SU-DHL-6 (cell line): ENCODE results near the gene MAP2K1.

Source experiments
- H2AFZ ChIP-seq: fragments of 200-600 bp; sonication (generic); 2 replicates; pipeline ENCODE4 v1.6.1; 2014; ENCODE audit warnings: low read depth, mild to moderate bottlenecking, moderate library complexity, mixed read lengths, antibody characterized with exemption, low read length; ENCODE audit not compliant: severe bottlenecking
- H3F3A ChIP-seq: fragments of 200-600 bp; shearing (Covaris generic); 2 replicates; pipeline ENCODE4 v1.6.0; 2016; ENCODE audit warnings: antibody characterized with exemption, mild to moderate bottlenecking; ENCODE audit not compliant: insufficient read depth
- H3K27ac ChIP-seq: fragments of 200-600 bp; sonication (generic); 2 replicates; pipeline ENCODE4 v1.5.1; 2016; ENCODE audit warnings: low read depth, mild to moderate bottlenecking, low read length, moderate library complexity, mixed read lengths
- H3K27me3 ChIP-seq: fragments of 200-600 bp; sonication (generic), shearing (Covaris generic); 2 replicates; pipeline ENCODE4 v1.6.0; 2014; ENCODE audit warnings: mild to moderate bottlenecking, low read length
- H3K36me3 ChIP-seq: fragments of 200-600 bp; sonication (generic); 2 replicates; pipeline ENCODE4 v1.6.1; 2014; ENCODE audit warnings: mild to moderate bottlenecking, low read length, mixed read lengths
- H3K4me2 ChIP-seq: fragments of 300-600, 200-600 bp; shearing (Covaris generic), sonication (generic); 2 replicates; pipeline ENCODE4 v1.6.0; 2014; ENCODE audit warnings: low read length, low read depth, mild to moderate bottlenecking; ENCODE audit not compliant: poor library complexity, severe bottlenecking
- H3K4me3 ChIP-seq: fragments of 200-600 bp; sonication (generic); 2 replicates; pipeline ENCODE4 v1.5.1; 2014; ENCODE audit warnings: antibody characterized with exemption, low read length, mild to moderate bottlenecking, mixed read lengths; ENCODE audit not compliant: insufficient read depth, poor library complexity, severe bottlenecking
- H3K79me2 ChIP-seq: fragments of 200-600 bp; sonication (generic); 2 replicates; pipeline ENCODE4 v1.6.1; 2014; ENCODE audit warnings: mild to moderate bottlenecking, low read length, moderate library complexity; ENCODE audit not compliant: insufficient read depth
- H3K9ac ChIP-seq: fragments of 200-600 bp; sonication (generic); 2 replicates; pipeline ENCODE4 v1.7.0; 2014; ENCODE audit warnings: mild to moderate bottlenecking, low read length
- H3K9me2 ChIP-seq: fragments of 200-600 bp; sonication (generic); replicated peaks from 2 replicates; pipeline ENCODE4 v1.6.1; 2014; ENCODE audit warnings: low read length; ENCODE audit not compliant: insufficient read depth
- H3K9me3 ChIP-seq: fragments of 200-600 bp; sonication (generic); 2 replicates; pipeline ENCODE4 v1.6.1; 2014; ENCODE audit warnings: low read length, mixed read lengths; ENCODE audit not compliant: insufficient read depth
- H4K20me1 ChIP-seq: fragments of 200-600 bp; sonication (generic); 2 replicates; pipeline ENCODE4 v1.6.1; 2014; ENCODE audit warnings: low read depth, mild to moderate bottlenecking, antibody characterized with exemption, low read length, moderate library complexity, mixed read lengths
- CTCF ChIP-seq: fragments of 200-600 bp; sonication (generic); IDR thresholded peaks from one replicate; pipeline ENCODE4 v1.5.1; 2017; ENCODE audit warnings: antibody characterized with exemption, mild to moderate bottlenecking, low read length, moderate library complexity; ENCODE audit not compliant: insufficient read depth, poor library complexity, severe bottlenecking
- EZH2phosphoT487 ChIP-seq: fragments of 200-600 bp; sonication (generic), shearing (Covaris generic); conservative IDR thresholded peaks from 2 replicates; pipeline ENCODE4 v1.6.1; 2018; ENCODE audit warnings: mild to moderate bottlenecking, antibody characterized with exemption, low read length, moderate library complexity, mixed read lengths

Gene MAP2K1

DNA sequence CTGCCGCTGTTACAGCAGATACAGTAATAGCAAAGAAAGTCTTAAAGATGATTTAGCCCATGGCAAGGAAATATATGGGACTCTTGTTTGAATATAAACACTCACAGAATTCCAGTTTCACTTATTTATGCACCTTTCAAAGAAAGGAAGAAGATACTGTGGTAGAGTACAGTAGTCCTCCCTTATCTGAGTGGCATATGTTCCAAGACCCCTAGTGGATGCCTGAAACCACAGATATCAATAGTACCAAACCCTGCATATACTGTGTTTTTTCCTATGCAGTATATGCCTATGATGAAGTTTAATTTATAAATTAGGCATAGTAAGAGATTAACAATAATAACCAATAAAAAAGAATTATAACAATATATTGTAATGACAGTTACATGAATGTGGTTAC, 8.2 kb downstream of the MAP2K1 start:
- H2AFZ ChIP-seq: no peak overlapping the region
- no peaks in the 10 kb centered on the region for H3K36me3 ChIP-seq
- peaks cover 19% of the 10 kb centered on the region for H4K20me1 ChIP-seq
- TF ChIP-seq CTCF (no peak), EZH2phosphoT487 (no peak)
- no peaks in the 10 kb centered on the region for H3K27me3 ChIP-seq
- no peak overlapping the region for H3K4me2 ChIP-seq
- H3K9me3 ChIP-seq: no peaks in the 10 kb centered on the region
- H3K4me3 ChIP-seq: no peak overlapping the region
- no peak overlapping the region for H3K27ac ChIP-seq
- H3F3A ChIP-seq: peaks cover 7% of the 10 kb centered on the region
- H3K9ac ChIP-seq: no peak overlapping the region
- no peaks in the 10 kb centered on the region for H3K9me2 ChIP-seq
- H3K79me2 ChIP-seq: peaks cover 89% of the 10 kb centered on the region

GRCh38 chr15:66399276-66399675, 12.6 kb downstream of the MAP2K1 start:
- TF ChIP-seq CTCF (no peak), EZH2phosphoT487 (no peak)
- Histone ChIP-seq H3F3A (no peaks in the 10 kb centered on the region), H3K9me2 (no peaks in the 10 kb centered on the region), H3K36me3 (no peaks in the 10 kb centered on the region), H4K20me1 (peaks cover 21% of the 10 kb centered on the region), H2AFZ (no peak overlapping the region), H3K4me2 (no peak overlapping the region), H3K9me3 (no peaks in the 10 kb centered on the region), H3K79me2 (peaks cover 91% of the 10 kb centered on the region), H3K9ac (no peak overlapping the region), H3K27ac (no peak overlapping the region), H3K4me3 (no peak overlapping the region), H3K27me3 (no peaks in the 10 kb centered on the region)

GRCh38 chr15:66400351-66400774, 13.7 kb downstream of the MAP2K1 start:
- H3K9ac ChIP-seq: no peak overlapping the region
- H3F3A ChIP-seq: no peaks in the 10 kb centered on the region
- no peaks in the 10 kb centered on the region for H3K9me2 ChIP-seq
- H2AFZ ChIP-seq: no peak overlapping the region
- no peak overlapping the region for H3K4me3 ChIP-seq
- H4K20me1 ChIP-seq: peaks cover 14% of the 10 kb centered on the region
- TF ChIP-seq CTCF (no peak), EZH2phosphoT487 (no peak)
- H3K79me2 ChIP-seq: peaks cover 91% of the 10 kb centered on the region
- no peak overlapping the region for H3K4me2 ChIP-seq
- H3K9me3 ChIP-seq: no peaks in the 10 kb centered on the region
- H3K36me3 ChIP-seq: no peaks in the 10 kb centered on the region
- H3K27ac ChIP-seq: no peak overlapping the region
- H3K27me3 ChIP-seq: no peaks in the 10 kb centered on the region
